GM19438 (cell line): ENCODE results near the gene ZNF346.

ENCODE experiments used
- ATAC-seq: cut with Tn5 transposase; IDR thresholded peaks from one replicate; pipeline ENCODE4 v1.9.1; 2021; ENCODE audit warnings: low read depth; ENCODE audit not compliant: unreplicated experiment

Gene ZNF346

DNA sequence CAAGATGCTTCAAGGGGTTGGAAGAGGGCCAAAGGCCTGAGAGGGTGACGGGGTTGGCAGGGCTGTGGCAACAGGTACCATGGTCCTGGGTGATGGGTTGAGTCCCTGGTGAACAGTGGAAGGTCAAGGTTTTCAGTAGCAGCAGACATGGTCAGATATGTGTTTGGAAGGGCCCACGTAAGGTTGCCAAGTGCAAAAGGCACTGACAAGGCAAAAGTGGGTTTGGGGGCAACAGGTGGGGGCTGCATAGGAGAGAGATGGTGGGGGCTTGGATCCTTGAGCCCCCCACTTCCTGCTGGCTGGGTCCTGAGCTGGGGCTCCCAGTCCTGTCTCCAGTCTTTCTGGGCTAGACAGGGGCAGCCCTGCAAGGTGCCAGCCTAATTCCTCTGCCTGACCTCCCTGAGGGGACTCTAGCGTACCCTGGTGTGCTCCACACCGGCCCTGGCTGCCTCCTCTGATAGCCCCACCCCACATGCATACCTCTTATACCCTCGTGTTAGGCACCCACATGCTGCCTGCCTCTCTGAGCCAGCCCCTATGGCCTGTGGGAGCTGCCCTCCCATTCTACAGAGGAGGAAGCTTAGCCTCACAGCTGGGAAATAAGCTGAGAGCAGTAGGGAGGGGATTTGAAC is 90.2 kb downstream of the ZNF346 start:
- no peak for ATAC-seq

DNA sequence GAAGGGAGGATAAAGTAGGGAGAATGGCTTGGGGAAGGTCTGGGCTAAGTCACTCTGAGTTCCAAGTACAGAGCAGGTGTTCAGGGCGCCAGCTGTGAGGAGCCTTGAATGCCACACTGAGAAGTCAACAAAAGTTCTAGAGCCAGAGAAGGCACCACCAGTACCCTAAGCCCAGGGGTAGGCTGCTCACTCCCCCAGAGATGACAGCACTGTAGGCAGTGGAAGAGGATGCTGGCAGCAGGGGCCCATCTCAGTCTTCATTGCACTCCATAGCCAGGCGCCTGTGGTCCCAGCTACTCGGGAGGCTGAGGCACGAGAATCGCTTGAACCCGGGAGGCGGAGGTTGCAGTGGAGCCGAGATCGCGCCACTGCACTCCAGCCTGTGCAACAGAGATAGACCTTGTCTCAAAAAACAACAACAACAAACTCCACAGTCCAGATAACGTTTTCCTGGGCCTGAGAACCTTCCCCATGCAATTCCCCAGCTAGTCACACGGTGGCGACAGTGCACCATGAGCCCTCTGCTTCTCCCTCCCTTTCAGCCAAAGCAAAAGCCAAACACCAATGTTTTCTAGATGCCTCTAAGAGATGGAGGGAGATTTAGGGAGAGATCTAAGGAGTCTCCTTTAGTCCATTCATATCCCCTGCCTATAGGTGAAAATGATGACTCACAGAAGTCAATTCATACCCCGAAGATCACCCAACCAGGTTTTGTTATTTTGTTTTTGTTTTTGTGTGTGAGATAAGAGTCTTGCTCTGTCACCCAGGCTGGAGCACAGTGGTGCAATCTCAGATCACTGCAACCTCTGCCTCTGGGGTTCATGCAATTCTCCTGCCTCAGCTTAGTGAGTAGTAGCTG is 91.3 kb downstream of the ZNF346 start:
- ATAC-seq = no peak

DNA sequence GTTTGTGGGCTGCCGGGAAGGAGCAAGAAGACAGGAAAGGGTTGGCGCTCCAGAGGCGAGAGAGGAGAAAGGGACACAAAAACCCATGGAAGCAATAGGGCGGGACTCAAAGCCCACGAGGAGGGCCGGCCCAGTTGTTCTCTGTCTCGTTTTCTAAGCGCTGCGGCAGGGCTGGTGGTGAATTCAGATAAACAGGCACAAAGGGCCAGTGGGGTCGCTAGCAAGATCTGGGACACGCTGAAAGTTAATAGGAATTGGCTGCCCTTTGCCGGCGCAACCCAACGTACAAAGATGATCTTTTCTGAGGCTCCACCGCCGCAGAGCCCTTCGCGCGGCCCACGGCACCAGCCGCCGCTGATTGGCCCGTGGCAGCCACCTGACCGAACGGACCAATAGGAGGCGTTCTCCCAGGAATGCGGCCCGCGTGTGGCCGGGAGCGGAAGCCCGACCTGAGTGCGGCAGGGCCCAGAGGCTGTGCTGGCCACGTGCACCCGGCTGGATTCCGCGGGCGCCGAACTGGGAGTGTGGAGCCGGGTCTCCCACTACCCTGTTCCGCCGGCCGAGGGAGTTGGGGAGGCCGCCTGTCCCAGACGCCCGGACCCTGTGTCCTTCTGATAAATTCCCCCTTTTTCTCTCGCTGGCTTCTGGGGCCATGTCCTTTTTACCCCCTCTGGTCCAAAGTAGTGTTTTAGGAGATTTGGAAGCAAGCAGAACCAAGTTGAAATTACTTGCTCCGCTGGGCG is 94.3 kb downstream of the ZNF346 start:
- ATAC-seq = no peak

DNA sequence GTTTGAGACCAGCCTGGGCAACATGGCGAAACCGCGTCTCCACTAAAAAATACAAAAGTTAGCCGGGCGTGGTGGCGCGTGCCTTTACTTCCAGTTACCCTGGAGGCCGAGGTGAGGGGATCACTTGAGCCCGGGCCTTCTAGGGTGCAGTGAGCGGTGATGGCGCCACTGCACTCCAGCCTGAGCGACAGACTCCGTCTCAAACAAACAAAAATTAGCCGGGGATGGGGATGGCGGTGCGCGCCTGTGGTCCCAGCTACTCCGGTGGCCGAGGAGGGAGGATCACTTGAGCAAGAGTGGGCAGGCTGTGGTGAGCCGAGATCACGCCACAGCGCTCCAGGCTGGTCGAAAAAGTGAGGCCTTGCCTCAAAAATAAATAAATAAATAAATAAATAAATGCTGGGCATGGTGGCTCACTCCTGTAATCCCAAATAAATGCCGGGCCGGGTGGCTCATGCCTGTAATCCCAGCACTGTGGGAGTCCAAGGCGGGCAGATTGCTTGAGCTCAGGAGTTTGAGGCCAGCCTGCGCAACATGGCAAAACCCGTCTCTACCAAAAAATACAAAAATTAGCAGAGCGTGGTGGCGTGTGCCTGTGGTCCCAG is 95.0 kb downstream of the ZNF346 start:
- no peak for ATAC-seq

DNA sequence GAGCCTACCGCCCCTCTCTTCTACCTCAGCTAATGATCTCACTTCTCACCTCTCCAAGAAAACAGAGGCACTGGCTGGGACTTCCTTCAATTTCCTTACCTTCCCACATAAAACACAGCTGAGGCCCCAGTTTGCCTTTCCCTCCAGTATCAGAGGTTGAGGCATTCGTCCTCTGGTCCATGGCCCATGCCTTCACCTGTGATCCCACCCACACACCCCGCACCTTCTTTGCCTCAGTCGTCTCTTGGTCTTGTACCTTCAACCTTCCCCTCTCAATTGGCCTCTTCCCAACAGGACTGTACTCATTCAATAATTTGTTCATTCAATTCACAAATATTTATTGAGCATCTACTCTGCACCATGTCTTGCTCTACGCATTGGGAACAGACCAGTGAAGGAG is 100.1 kb downstream of the ZNF346 start:
- ATAC-seq = no peak

DNA sequence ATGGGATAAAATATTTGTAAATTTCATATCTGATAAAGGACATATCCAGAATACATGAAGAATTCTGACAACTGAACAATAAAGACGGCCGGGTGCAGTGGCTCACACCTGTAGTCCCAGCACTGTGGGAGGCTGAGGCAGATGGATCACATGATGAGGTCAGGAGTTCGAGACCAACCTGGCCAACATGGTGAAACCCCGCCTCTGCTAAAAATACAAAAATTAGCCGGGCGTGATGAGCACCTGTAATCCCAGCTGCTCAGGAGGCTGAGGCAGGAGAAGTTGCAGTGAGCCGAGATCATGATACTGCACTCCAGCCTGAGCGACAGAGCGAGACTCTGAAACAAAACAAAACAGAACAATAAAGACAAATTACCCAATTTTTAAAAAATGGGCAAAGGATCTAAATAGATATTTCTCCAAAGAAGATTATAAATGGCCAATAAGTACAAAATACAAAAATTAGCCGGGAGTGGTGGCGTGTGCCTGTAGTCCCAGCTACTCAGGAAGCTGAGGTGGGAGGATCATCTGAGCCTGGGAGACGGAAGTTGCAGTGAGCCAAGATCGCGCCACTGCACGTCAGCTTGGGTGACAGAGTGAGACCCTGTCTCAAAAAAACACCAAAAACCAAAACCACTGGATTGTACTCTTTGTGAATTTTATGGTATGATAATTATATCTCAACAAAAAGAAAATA is 101.4 kb downstream of the ZNF346 start:
- peak; percentile 64 for ATAC-seq

DNA sequence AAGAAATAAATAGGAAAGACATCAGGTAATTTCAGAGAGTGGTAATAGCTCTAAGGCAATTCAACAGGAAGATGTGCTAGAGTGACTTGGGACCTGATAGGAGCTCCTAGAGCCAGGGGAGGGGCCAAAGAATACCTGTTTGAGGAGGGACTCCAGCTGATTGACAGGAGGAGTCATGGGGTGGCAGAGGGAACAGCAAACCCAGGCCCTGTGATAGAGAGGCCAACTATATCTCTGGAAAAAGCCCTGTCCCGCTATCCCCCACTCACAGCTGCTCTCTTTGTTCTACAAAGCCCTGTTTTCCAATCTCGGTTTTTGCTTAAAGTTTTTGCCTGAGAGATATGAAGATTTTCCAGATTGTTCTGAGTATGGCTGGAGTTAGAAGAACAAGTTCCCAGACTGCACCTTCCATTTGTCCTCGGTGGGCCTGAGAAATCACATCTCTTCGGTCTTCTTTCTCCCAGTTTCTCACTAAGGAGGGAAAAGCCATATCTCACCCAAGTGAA is 102.0 kb downstream of the ZNF346 start:
- ATAC-seq = peak; percentile 77

DNA sequence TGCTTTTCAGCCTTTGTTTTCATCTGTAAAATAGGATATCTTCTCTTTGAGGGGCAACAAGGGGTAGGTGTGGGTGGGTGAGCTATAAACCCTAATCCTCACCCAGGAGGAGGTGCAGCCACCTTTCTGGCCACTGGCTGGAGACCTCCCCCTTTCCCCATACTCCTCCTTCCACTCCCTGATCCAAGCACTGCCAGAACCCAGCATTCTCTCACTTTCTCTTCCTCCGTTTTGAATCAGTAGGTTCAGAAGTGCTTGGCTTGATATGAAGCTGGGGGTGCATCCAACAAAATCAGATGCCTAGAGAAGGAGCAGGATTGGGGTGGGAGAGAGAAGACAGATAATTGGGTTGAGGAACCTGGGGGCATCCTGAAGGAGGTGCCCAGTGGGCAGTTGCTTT is 104.3 kb downstream of the ZNF346 start:
- no peak for ATAC-seq

DNA sequence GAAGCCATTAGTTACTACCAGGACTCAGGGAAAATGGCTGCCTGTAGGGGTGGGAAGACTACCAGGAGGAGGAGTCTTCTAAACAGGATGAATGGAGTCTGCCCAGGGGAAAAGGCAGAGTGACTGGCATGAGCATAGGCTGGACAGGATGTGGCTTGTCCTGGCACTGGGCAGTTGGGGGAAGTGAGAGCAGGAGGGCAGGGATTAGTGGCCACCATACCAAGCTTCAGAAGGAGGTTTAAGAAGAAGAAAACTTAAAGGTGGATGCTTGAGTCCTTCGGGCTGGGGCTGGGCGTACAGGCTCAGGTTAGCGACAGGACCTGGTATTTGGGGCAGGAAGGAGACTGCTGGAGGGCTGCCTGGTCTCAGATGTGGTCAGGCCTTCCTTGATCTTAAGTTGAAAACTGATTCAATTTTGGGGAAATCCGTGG is 106.1 kb downstream of the ZNF346 start:
- ATAC-seq = no peak

DNA sequence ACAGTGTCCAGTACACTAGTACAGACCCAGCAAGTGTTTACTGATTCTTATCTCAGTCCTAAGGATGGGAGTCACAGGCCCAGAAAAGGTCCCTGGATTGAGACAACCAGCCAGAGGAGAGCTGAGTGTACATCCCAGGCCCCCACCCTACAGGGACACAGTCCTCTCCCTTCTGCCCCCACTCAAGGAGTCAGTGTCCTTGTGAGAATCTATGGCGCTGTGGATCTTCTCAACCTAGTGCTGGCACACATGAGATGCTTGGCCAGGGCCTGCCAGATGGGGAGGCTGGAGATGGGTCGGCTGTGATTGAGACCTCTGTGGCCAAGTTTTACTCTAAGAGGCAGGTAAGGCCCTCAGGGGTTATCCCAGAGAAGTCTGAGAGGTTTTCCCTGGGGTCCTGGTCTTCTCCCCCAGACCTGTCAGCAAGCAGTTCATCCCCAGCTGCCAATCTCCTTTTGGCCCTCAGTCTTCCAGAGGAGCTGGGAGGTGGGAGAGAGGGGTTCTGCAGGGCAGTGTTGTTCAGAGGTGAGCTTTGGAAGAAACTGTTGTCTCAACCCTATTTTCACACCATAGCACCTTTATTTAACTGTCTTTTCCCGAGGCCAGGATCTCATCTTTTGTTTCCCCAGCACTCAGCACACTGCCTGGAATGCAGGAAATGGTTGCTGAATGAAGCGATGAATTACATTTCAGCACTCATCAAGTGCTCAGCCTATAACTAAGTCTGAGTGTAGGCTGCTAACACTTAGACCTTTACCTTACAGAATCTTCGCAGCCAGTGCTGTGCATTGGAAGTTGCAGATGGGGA is 107.9 kb downstream of the ZNF346 start:
- no peak for ATAC-seq
